PFSK-1 (cell line): ENCODE measurements around the gene STYK1.

Source experiments
- FOXP2 ChIP-seq: optimal IDR thresholded peaks from 2 replicates; pipeline ENCODE3; 2011; ENCODE audit warnings: borderline replicate concordance, control low read depth, inconsistent platforms; ENCODE audit not compliant: insufficient read depth; ENCODE audit errors: extremely low read length, extremely low read depth
- POLR2AphosphoS5 ChIP-seq: IDR thresholded peaks from 2 replicates; pipeline ENCODE4 v1.6.1; 2012; ENCODE audit warnings: low read depth, mild to moderate bottlenecking, control low read depth, low read length, moderate library complexity
- REST ChIP-seq, 2 experiments: IDR thresholded peaks; 2 replicates each; pipeline versions ENCODE4 v1.6.1 to v1.8.0; 2011 to 2012; ENCODE audit warnings: low read depth in 2 of 2, low read length in 2 of 2, control low read depth in 1 of 2, inconsistent platforms in 1 of 2, mild to moderate bottlenecking in 1 of 2, moderate library complexity in 1 of 2; ENCODE audit not compliant: insufficient read depth in 1 of 2
- SIN3A ChIP-seq: IDR thresholded peaks from 2 replicates; pipeline ENCODE4 v1.6.1; 2012; ENCODE audit warnings: mild to moderate bottlenecking, low read length, moderate library complexity, borderline replicate concordance; ENCODE audit not compliant: insufficient read depth
- TAF1 ChIP-seq: IDR thresholded peaks from 2 replicates; pipeline ENCODE4 v1.6.1; 2012; ENCODE audit warnings: low read length, control low read depth, borderline replicate concordance; ENCODE audit not compliant: insufficient read depth

- no peak for TF ChIP-seq POLR2AphosphoS5
- TF ChIP-seq REST (IDR thresholded peaks at IDR 0.05; ENCODE audit: insufficient read depth in 1 of 2, low read depth in 2 of 2, low read length in 2 of 2) = no peak
- TF ChIP-seq TAF1 = no peak
- TF ChIP-seq FOXP2 = no peak
- TF ChIP-seq SIN3A = no peak
Observed at GRCh38 chr12:10664499-10664898, 9.4 kb downstream of the STYK1 start.
